ENCODE measurements around the gene GPR83.
"Not testable (repeated sequence)": the region's sequence is repeated elsewhere in the genome, so short reads cannot be mapped to it uniquely, and the experiment has no call there.

Gene GPR83

DNA sequence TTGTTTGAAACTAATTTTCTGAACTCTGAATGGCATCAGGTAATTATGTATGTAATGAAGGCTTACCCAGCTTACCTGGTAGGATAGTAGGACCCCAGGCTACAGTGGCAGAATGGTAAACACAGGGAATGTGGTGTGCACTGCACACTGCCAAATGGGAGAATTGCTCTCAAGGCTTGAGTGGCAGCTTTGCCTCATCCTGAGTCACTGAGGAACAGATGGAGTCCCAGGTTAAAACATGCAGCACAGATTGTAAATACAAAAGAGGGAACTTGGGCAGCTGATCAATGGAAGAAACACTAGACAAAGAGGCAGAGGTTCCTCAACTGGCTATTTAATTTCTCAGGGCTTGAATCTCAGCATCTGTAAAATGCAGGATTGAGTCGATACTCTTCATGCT, 24.4 kb downstream of the GPR83 start:
- DNase-seq, result no peak

DNA sequence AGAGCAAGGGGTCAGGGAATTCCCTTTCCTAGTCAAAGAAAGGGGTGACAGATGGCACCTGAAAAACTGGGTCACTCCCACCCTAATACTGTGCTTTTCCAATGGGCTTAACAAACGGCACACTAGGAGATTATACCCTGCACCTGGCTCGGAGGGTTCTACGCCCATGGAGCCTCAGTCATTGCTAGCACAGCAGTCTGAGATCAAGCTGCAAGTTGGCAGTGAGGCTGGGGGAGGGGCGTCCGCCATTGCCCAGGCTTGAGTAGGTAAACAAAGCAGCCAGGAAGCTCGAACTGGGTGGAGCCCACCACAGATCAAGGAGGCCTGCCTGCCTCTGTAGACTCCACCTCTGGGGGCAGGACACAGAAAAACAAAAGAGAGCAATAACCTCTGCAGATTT, 30.6 kb downstream of the GPR83 start:
- DNase-seq, result not testable (repeated sequence)

DNA sequence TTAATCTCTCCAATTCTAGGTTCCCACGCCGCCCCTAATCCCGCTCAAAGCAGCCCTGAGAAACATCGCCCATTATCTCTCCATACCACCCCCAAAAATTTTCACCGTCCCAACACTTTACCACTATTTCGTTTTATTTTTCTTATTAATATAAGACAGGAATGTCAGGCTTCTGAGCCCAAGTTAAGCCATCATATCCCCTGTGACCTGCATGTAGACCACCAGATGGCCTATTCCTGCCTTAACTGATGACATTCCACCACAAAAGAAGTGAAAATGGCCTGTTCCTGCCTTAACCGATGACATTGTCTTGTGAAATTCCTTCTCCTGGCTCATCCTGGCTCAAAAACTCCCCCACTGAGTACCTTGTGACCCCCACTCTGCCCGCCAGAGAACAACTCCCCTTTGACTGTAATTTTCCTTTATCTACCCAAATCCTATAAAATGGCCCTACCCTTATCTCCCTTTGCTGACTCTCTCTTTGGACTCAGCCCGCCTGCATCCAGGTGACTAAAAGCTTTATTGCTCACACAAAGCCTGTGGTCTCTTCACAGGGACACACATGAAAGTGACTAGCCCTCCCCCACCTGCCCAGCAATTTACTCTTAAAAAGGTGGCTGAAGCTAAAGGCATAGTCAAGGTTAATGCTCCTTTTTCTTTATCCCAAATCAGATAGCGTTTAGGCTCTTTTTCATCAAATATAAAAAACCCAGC, 50.2 kb downstream of the GPR83 start:
- not testable (repeated sequence) for DNase-seq

DNA sequence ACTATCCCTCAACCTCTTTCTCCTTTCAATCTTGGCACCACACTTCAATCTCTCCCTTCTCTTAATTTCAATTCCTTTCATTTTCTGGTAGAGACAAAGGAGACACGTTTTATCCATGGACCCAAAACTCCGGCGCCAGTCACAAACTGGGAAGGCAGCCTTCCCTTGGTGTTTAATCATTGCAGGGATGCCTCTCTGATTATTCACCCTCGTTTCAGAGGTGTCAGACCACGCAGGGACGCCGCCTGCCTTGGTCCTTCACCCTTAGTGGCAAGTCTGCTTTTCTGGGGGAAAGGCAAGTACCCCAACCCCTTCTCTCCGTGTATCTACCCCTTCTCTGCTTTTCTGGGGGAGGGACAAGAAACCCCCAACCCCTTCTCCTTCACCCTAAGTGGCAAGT, 54.9 kb downstream of the GPR83 start:
- not testable (repeated sequence) for DNase-seq

DNA sequence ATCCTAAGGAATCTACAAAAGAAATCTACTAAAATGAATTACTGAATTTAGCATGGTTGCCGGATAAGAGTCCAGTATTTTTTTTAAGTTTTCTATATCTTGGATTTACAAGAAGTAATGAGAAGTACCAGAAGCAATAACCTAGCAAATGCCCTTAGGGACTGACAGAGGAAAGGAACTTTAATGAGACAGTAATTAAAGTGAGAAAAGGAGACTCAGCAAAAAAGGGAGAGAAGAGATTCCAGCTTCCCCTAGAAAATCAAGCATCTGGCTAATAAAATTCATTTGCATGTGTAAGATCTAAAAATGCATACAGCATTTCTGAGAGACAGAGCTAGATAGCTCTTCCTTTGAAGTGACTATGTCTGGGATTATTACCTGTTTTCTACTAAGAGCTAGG, 57.7 kb downstream of the GPR83 start:
- no peak for DNase-seq

DNA sequence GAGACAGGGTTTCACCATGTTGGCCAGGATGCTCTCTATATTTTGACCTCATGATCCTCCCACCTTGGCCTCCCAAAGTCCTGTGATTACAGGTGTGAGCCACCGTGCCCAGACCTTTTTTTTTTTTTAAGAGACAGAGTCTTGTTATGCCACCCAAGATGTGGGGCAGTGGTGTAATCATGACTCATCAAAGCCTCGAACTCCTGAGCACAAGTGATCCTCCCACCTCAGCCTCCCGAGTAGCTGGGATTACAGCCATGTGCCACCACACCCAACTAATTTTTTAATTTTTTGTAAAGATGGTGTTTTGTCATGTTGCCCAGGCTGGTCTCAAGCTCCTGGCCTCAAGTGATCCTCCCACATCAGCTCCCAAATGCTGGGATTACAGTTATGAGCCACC, 59.0 kb downstream of the GPR83 start:
- no peak for DNase-seq

DNA sequence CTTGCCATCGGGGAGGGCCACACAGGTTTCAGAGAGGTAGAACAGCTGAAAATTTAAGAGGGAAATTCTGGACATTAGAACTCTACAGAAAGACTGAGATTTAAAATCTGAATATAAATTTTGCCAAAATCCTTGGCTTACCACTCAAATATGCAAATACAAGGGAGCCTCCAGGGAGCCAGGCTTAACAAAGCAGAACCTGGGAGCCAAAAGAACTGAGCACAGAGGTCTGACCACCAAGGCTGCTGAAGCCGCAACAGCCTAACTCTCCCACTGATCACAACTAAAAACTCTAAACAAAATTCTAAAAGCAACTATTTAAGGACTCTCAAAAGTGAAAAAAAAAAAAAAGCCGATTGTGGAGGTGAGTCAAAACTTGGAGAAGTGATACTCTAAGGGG, 62.6 kb downstream of the GPR83 start:
- DNase-seq, result no peak

DNA sequence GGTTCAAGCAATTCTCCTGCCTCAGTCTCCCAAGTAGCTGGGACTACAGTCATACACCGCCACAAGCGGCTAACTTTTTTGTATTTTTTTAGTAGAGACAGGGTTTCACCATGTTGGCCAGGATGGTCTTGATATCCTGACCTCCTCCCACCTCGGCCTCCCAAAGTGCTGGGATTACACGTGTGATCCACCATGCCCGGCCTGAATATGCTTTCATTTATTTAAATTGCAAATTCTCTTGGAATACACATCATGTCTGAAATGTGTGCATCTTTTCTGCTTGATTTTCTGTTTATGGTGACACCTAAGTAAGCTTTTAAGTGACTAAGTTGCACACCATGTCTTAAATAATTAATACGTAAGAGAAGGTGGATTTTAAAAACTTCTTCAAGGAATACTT, 65.2 kb downstream of the GPR83 start:
- DNase-seq, result no peak

DNA sequence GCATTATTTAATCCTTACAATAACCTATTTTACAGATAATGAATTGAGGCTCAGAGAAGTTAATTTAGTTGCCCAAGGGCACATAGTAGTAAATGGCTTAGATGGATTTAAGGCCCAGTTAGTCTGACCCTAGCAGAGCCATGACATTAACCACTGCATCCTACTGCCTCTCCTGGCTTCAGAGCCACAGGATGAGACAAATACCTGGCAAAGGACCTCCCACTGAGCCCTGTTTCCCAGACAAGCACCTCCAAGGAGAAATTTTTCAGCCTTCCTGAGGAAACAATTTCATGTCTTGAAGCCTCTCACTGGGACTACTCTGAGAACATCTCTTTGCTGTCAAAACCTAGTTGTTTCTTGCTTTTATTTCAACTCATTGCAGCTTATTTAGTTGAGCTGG, 68.4 kb downstream of the GPR83 start:
- DNase-seq, result no peak

DNA sequence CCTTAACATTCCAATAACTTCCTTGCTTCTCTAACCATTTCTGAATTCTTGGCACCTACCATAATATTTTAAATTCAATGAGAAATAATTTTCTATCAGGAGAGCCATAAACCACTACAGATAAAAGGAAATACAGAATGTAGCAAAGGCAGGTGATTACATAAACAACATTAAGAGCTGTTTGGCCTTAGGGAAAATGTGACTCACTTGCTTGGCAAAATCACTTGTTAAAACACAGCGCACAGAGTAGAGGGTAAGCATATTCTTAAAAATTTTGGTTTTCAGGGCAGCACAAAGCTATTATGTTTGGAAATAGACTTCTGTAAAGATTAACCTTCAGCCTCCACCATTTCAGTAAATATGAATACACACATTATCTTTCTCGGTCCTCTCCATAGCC, 70.4 kb downstream of the GPR83 start:
- no peak for DNase-seq

DNA sequence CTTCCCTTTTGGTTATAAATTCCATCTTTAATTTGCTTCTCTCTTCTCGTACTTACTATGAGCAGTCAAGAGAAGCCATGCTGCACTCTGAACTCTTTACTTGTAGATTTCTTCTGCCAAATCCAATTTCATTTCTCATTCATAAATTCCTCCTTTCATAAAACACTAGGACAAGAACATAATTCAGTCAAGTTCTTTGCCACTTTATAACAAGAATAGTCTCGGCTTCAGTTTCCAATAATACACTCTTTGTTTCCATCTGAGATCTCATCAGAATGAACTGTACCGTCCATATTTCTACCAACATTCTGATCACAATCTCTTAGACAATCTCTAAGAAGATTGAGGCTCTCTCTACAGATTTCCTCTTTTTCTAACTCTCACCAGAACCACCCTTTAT, 71.7 kb downstream of the GPR83 start:
- no peak for DNase-seq

DNA sequence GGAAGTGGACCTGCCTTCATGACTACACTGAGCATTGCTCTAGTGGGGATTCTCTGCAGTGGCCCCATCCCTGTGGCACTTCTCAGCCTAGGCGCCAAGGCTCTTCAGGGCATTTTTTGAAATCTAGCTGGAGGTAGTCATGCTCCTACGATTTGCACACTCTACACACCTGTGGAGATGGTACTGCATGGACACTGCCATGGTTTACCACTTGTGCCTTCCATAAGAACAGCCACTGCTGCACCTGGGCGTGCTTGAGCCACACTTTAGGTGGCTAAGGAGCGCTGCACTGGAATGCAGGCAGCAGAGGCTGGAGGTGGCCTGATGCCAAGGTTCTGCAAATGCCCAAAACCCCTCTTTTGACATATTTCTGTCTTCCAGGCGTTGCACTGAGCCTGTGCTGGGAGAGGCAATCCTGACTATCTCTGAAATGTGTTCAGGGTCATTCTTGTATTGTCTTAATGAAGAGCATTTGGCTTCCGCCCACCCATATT, 72.6 kb downstream of the GPR83 start:
- no peak for DNase-seq

Measured in anterior cingulate cortex (tissue), 58 donors.